ENCODE results near the gene ITGAE. TPM values are rescaled to one million over a fixed set of nuclear protein-coding genes. Genes with fewer than 3 reads are reported as not detected.

The ITGAE gene
- total RNA-seq (1 to 10 TPM; 4.4 to 9.7 (median 6.7) TPM), polyA plus RNA-seq (10 to 100 TPM; 19.3 to 29.0 TPM)

DNA sequence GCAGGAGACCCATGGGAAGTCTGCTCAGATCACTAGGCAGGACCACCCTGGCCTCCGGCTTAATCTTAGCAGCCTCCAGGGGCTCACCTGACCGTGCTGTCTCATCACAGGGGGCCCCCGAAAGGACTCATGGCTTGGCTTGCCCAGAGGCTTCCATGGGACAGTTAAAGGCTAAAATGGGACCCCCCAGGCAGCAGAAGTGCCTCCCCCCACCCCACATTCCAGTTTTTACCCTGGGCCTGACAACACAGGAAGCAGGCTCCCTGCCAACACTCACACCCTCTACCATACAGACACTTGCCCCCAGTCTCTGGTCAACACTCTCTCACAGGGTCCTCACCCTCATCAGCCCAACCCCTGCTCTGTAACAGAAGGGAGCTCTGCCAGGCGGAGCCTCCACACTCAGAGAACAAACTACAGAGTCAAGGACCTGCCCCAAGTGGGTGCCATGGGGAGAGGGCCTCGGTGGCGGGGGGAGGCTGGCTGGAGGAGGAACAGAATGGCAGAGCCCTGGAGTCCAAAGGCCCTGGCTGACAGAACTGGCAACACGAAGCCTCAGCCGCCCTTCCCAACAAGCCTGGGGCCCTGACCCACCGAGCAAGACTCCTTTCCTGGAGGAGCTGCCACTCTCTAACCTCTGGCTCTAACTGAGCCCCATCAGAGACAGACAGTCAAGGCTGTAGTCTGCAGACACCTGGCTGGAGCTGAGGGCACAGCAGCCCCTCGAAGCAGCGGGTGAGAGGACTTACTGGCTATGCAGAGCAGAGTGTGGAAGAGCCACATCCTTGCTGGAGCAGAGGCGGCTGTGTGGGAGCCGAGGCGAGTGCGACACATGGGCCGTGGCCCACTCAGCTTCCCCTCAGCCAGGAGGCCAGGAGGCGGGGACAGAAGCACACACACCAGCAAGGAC is at the start of gene ITGAE:
ITGAE (minus strand) TSS at position 827 of the 910 bp plus-strand sequence; CDS start at position 783, 44 bp downstream.
- intact Hi-C loops (cut with DNase I): no loop called here
- 70 to 85% methylated on average over 17 of the region's 17 CpGs for WGBS, 2 donors
- no peak for TF ChIP-seq CTCF (IDR thresholded peaks at IDR 0.05)

DNA sequence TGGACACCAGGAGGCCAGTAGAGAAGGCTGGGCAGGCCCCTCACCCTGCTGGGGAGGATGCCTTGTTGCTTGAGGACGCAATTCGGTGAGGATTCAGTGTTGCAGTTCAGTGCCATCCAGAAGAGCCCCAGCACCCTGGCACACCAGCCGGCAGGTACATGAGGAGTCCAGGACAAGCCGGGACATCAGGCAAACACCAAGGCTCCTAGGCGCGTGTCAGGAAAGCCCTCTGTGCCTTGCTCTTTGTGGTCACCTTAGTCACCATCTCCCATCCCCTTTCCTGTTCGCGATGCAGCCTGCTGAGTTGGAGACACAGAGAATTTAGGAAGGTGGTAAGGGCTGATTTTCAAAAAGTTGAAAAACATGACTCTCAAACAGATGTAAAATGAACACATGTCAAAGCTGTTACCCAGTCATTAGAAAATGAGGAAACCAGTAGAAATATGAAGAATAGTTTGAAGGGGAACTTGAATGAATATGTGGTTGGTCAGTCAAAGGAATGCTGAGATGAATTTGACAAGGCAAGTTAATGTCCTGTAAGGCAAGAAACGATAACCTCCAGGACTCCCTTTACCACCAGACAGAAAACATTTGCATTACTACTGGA is 47.3 kb upstream of the ITGAE start:
- no peaks in the 10 kb centered on the region for H3K27me3 ChIP-seq
- H3K36me3 ChIP-seq: no peaks in the 10 kb centered on the region
- ATAC-seq (no peak), DNase-seq (no peak), FAIRE-seq (no peak)
- peaks cover 0 to 12% (median 3%) of the 10 kb centered on the region in 3 donors for H3K4me1 ChIP-seq
- intact Hi-C loops (cut with DNase I): no loop called here
- H3K4me3 ChIP-seq: no peak overlapping the region
- H3K9me3 ChIP-seq: no peaks in the 10 kb centered on the region
- WGBS, 2 donors: 80 to 87% methylated on average over 9 of the region's 9 CpGs
- H3K27ac ChIP-seq: no peak overlapping the region
- no peak for TF ChIP-seq CTCF (IDR thresholded peaks at IDR 0.05)

More for the DNA sequence above, at the start of gene ITGAE:
- DNase-seq (no peak), FAIRE-seq (no peak), ATAC-seq (no peak)
- Histone ChIP-seq H3K36me3 (no peaks in the 10 kb centered on the region), H3K27ac (no peak within 1 kb of the TSS), H3K27me3 (no peaks in the 10 kb centered on the region), H3K9me3 (no peaks in the 10 kb centered on the region), H3K4me1 (no peaks in the 10 kb centered on the region), H3K4me3 (no peak within 1 kb of the TSS)

- Histone ChIP-seq H3K9me3 (no peaks in the 10 kb centered on the region), H3K4me1 (peaks cover 0 to 12% (median 3%) of the 10 kb centered on the region in 3 donors), H3K4me3 (no peak overlapping the region), H3K36me3 (no peaks in the 10 kb centered on the region), H3K27ac (no peak overlapping the region), H3K27me3 (no peaks in the 10 kb centered on the region)
- FAIRE-seq: no peak
- intact Hi-C loops (cut with DNase I): no loop called here
- WGBS, 2 donors: 81 to 82% methylated on average over 9 of the region's 9 CpGs
- DNase-seq: no peak
- no peak for ATAC-seq
- no peak for TF ChIP-seq CTCF (IDR thresholded peaks at IDR 0.05)
Measured at GRCh38 chr17:3847165-3847670, 46.2 kb upstream of the ITGAE start.

GRCh38 chr17:3846437-3847164 is 45.6 kb upstream of the ITGAE start:
- Histone ChIP-seq H3K27me3 (no peaks in the 10 kb centered on the region), H3K9me3 (no peaks in the 10 kb centered on the region), H3K4me1 (peaks cover 0 to 12% (median 3%) of the 10 kb centered on the region in 3 donors), H3K36me3 (peaks cover 0 to 5% (median 0%) of the 10 kb centered on the region in 3 donors), H3K27ac (no peak overlapping the region), H3K4me3 (peak overlapping the region in 2 of 4 donors; percentile 90 to 94)
- DNase-seq (no peak), FAIRE-seq (no peak), ATAC-seq (no peak)
- WGBS, 2 donors: 39 to 42% methylated on average over 17 of the region's 17 CpGs
- TF ChIP-seq CTCF (IDR thresholded peaks at IDR 0.05): no peak
- intact Hi-C loops (cut with DNase I): no loop called here
